Prostate gland (tissue), 2 donors: ENCODE measurements around the gene FAM163B.

Experiments used
- POLR2A ChIP-seq: fragments of 450-650 bp; IDR thresholded peaks from one replicate; pipeline ENCODE4 v1.6.1; 2016; ENCODE audit warnings: antibody characterized with exemption, mild to moderate bottlenecking
- POLR2AphosphoS5 ChIP-seq: sonication (generic); formaldehyde crosslinking; IDR thresholded peaks from one replicate; pipeline ENCODE4 v1.6.1; 2017; ENCODE audit warnings: antibody characterized with exemption
- TF ChIP-seq, protein P1 (sequence below), 4 experiments: fragments of 200-600 bp in 2 of 4; fragments of 450-650 bp in 2 of 4; sonication (generic) in 2 of 4; IDR thresholded peaks; 1 replicate in 3 of 4; 2 replicates in 1 of 4; pipeline ENCODE4 v1.5.1; 2016 to 2019; ENCODE audit warnings: antibody characterized with exemption in 4 of 4, mild to moderate bottlenecking in 2 of 4, moderate library complexity in 2 of 4

DNA sequence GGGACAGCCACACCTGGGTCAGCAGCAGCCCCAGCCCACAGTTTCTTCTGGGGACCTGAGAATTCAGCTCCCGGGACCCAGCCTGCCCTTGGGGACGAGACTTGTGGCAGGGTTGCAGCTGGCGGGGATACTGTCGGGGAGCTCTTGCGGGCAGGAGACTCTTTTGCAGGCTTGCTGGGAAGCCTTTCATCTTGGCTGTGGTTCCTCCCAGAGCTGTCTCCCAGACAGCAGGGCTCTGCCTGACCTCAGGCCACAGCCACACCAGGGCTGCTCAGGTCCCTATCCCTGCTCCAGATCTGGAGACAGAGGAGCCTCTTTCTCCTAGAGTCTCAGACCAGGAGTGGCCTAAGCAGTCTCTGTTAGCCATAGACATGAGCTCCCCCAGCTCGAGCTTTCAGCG is 79.7 kb downstream of the FAM163B start:
- no peak for TF ChIP-seq POLR2A
- no peak for TF ChIP-seq POLR2AphosphoS5
- TF ChIP-seq, protein P1, sequence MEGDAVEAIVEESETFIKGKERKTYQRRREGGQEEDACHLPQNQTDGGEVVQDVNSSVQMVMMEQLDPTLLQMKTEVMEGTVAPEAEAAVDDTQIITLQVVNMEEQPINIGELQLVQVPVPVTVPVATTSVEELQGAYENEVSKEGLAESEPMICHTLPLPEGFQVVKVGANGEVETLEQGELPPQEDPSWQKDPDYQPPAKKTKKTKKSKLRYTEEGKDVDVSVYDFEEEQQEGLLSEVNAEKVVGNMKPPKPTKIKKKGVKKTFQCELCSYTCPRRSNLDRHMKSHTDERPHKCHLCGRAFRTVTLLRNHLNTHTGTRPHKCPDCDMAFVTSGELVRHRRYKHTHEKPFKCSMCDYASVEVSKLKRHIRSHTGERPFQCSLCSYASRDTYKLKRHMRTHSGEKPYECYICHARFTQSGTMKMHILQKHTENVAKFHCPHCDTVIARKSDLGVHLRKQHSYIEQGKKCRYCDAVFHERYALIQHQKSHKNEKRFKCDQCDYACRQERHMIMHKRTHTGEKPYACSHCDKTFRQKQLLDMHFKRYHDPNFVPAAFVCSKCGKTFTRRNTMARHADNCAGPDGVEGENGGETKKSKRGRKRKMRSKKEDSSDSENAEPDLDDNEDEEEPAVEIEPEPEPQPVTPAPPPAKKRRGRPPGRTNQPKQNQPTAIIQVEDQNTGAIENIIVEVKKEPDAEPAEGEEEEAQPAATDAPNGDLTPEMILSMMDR (IDR thresholded peaks at IDR 0.05), result no peak
